ENCODE measurements around the gene KLHDC8A.
"Not testable (repeated sequence)": the region's sequence is repeated elsewhere in the genome, so short reads cannot be mapped to it uniquely, and the experiment has no call there.

The KLHDC8A gene

GRCh38 chr1:205301205-205301821 lies 55.4 kb downstream of the KLHDC8A start:
- in situ Hi-C loops (cut with MboI; ENCODE audit: low sequenced_read_pairs) = no loop called here

GRCh38 chr1:205300149-205300548 lies 56.6 kb downstream of the KLHDC8A start:
- in situ Hi-C loops (cut with MboI; ENCODE audit: low sequenced_read_pairs) = no loop called here

- in situ Hi-C loops (cut with MboI; ENCODE audit: low sequenced_read_pairs) = no loop called here
Observed at GRCh38 chr1:205298191-205298994, 58.3 kb downstream of the KLHDC8A start.

- in situ Hi-C loops (cut with MboI; ENCODE audit: low sequenced_read_pairs) = not testable (repeated sequence)
Observed at GRCh38 chr1:205297546-205298177, 59.1 kb downstream of the KLHDC8A start.

GRCh38 chr1:205296154-205296553 lies 60.6 kb downstream of the KLHDC8A start:
- in situ Hi-C loops (cut with MboI; ENCODE audit: low sequenced_read_pairs) = no loop called here

- in situ Hi-C loops (cut with MboI; ENCODE audit: low sequenced_read_pairs) = no loop called here
Observed at GRCh38 chr1:205294934-205295333, 61.8 kb downstream of the KLHDC8A start.

- in situ Hi-C loops (cut with MboI; ENCODE audit: low sequenced_read_pairs) = no loop called here
Observed at GRCh38 chr1:205294175-205294917, 62.4 kb downstream of the KLHDC8A start.

GRCh38 chr1:205293350-205294074 lies 63.2 kb downstream of the KLHDC8A start:
- in situ Hi-C loops (cut with MboI; ENCODE audit: low sequenced_read_pairs) = no loop called here

GRCh38 chr1:205291596-205291995 lies 65.1 kb downstream of the KLHDC8A start:
- in situ Hi-C loops (cut with MboI; ENCODE audit: low sequenced_read_pairs) = no loop called here

GRCh38 chr1:205287767-205288559 lies 68.8 kb downstream of the KLHDC8A start:
- in situ Hi-C loops (cut with MboI; ENCODE audit: low sequenced_read_pairs) = no loop called here

GRCh38 chr1:205287076-205287475 lies 69.6 kb downstream of the KLHDC8A start:
- in situ Hi-C loops (cut with MboI; ENCODE audit: low sequenced_read_pairs) = no loop called here

- in situ Hi-C loops (cut with MboI; ENCODE audit: low sequenced_read_pairs) = no loop called here
Observed at GRCh38 chr1:205286335-205286950, 70.3 kb downstream of the KLHDC8A start.

Measured in HL-60/S4 treated with phorbol 12-myristate 13-acetate at 8.2 ng/mL for 4 days and 3 days (cell line).